OCI-LY3 (cell line): ENCODE data around the gene FZD7.

ENCODE experiments used
- H2AFZ ChIP-seq: fragments of 200-600, 300-600 bp; shearing (Covaris generic); 2 replicates; pipeline ENCODE4 v1.6.0; 2014; ENCODE audit warnings: antibody characterized with exemption, low read depth, low read length
- H3K27ac ChIP-seq: fragments of 200-600, 300-600 bp; sonication (generic); 2 replicates; pipeline ENCODE4 v1.5.1; 2014; ENCODE audit warnings: mild to moderate bottlenecking, low read length, moderate library complexity, mixed read lengths
- H3K27me3 ChIP-seq: fragments of 200-600, 300-600 bp; sonication (generic); 2 replicates; pipeline ENCODE4 v1.6.1; 2014; ENCODE audit warnings: low read depth, low read length, mixed read lengths
- H3K36me3 ChIP-seq: fragments of 200-600, 300-600 bp; sonication (generic); replicated peaks from 2 replicates; pipeline ENCODE3; 2014; ENCODE audit warnings: low read depth, low read length, mixed read lengths
- H3K4me1 ChIP-seq: fragments of 300-600, 200-600 bp; sonication (generic); 2 replicates; pipeline ENCODE4 v1.6.1; 2014; ENCODE audit warnings: low read length, mixed read lengths
- H3K4me2 ChIP-seq: fragments of 200-600, 300-600 bp; sonication (generic); 2 replicates; pipeline ENCODE4 v1.6.1; 2014; ENCODE audit warnings: low read length, mixed read lengths
- H3K4me3 ChIP-seq: fragments of 300-600, 200-600 bp; sonication (generic); 2 replicates; pipeline ENCODE4 v1.5.1; 2014; ENCODE audit warnings: antibody characterized with exemption, mild to moderate bottlenecking, low read length, moderate library complexity
- H3K79me2 ChIP-seq: fragments of 300-600, 200-600 bp; shearing (Covaris generic); 2 replicates; pipeline ENCODE4 v1.6.1; 2014; ENCODE audit warnings: mild to moderate bottlenecking, low read length, mixed read lengths
- H3K9ac ChIP-seq: fragments of 300-600, 200-600 bp; shearing (Covaris generic); 2 replicates; pipeline ENCODE4 v1.6.0; 2014; ENCODE audit warnings: mild to moderate bottlenecking, low read length, moderate library complexity
- H3K9me3 ChIP-seq: fragments of 200-600, 300-600 bp; shearing (Covaris generic); 2 replicates; pipeline ENCODE4 v1.6.1; 2014; ENCODE audit warnings: low read length, mixed read lengths; ENCODE audit not compliant: insufficient read depth
- H4K20me1 ChIP-seq: fragments of 200-600, 300-600 bp; sonication (generic); 2 replicates; pipeline ENCODE4 v1.6.1; 2016; ENCODE audit warnings: low read length, mixed read lengths; ENCODE audit not compliant: insufficient read depth
- EZH2phosphoT487 ChIP-seq: fragments of 200-600 bp; shearing (Covaris generic); IDR thresholded peaks from 2 replicates; pipeline ENCODE4 v1.6.1; 2018; ENCODE audit warnings: antibody characterized with exemption, mixed run types, low read depth
- TF ChIP-seq, protein P1 (sequence below): fragments of 200-600, 300-600 bp; sonication (generic); IDR thresholded peaks from 2 replicates; pipeline ENCODE4 v1.5.1; 2014; ENCODE audit warnings: antibody characterized with exemption, low read length, low read depth

FZD7 gene

GRCh38 chr2:202016579-202017227 lies 17.0 kb upstream of the FZD7 start:
- Histone ChIP-seq H3K4me3 (no peak overlapping the region), H3K27me3 (no peaks in the 10 kb centered on the region), H3K79me2 (no peaks in the 10 kb centered on the region), H2AFZ (no peak overlapping the region), H3K4me2 (no peak overlapping the region), H3K4me1 (no peaks in the 10 kb centered on the region), H3K9me3 (no peaks in the 10 kb centered on the region), H3K27ac (no peak overlapping the region), H4K20me1 (no peaks in the 10 kb centered on the region), H3K36me3 (no peaks in the 10 kb centered on the region), H3K9ac (no peak overlapping the region)
- TF ChIP-seq, protein P1, sequence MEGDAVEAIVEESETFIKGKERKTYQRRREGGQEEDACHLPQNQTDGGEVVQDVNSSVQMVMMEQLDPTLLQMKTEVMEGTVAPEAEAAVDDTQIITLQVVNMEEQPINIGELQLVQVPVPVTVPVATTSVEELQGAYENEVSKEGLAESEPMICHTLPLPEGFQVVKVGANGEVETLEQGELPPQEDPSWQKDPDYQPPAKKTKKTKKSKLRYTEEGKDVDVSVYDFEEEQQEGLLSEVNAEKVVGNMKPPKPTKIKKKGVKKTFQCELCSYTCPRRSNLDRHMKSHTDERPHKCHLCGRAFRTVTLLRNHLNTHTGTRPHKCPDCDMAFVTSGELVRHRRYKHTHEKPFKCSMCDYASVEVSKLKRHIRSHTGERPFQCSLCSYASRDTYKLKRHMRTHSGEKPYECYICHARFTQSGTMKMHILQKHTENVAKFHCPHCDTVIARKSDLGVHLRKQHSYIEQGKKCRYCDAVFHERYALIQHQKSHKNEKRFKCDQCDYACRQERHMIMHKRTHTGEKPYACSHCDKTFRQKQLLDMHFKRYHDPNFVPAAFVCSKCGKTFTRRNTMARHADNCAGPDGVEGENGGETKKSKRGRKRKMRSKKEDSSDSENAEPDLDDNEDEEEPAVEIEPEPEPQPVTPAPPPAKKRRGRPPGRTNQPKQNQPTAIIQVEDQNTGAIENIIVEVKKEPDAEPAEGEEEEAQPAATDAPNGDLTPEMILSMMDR, result no peak
- TF ChIP-seq EZH2phosphoT487, result no peak

DNA sequence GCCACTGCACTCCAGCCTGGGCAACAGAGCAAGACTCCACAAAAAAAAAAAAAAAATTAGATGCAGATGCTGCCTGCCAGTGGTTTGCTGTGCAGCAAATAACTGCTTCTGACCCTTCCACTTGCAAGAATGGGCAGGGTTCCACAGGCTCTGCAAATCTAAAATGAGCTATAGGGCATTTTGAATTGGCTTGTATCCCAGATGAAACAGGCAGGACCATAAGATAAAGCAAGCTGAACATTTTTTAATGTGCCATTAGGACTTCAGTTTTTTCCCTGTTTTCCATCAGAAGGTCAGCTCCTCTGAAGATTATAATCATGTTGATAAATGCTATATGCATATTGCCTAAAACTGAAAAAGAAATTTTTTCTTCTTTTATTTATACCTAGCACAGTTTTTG lies 15.7 kb upstream of the FZD7 start:
- no peak overlapping the region for H3K27ac ChIP-seq
- H3K27me3 ChIP-seq, result no peaks in the 10 kb centered on the region
- H3K4me3 ChIP-seq, result no peak overlapping the region
- H4K20me1 ChIP-seq, result no peaks in the 10 kb centered on the region
- H3K4me1 ChIP-seq, result no peaks in the 10 kb centered on the region
- no peak overlapping the region for H3K4me2 ChIP-seq
- H3K36me3 ChIP-seq, result no peaks in the 10 kb centered on the region
- no peaks in the 10 kb centered on the region for H3K79me2 ChIP-seq
- no peaks in the 10 kb centered on the region for H3K9me3 ChIP-seq
- H3K9ac ChIP-seq, result no peak overlapping the region
- no peak overlapping the region for H2AFZ ChIP-seq
- TF ChIP-seq, protein P1, result no peak

GRCh38 chr2:202018950-202019349 lies 14.7 kb upstream of the FZD7 start:
- no peak overlapping the region for H2AFZ ChIP-seq
- no peak overlapping the region for H3K4me2 ChIP-seq
- H4K20me1 ChIP-seq, result no peaks in the 10 kb centered on the region
- no peak overlapping the region for H3K4me3 ChIP-seq
- no peaks in the 10 kb centered on the region for H3K4me1 ChIP-seq
- TF ChIP-seq, protein P1, result no peak
- TF ChIP-seq EZH2phosphoT487, result no peak
- H3K9me3 ChIP-seq, result no peaks in the 10 kb centered on the region
- no peaks in the 10 kb centered on the region for H3K27me3 ChIP-seq
- no peaks in the 10 kb centered on the region for H3K36me3 ChIP-seq
- H3K27ac ChIP-seq, result no peak overlapping the region
- H3K79me2 ChIP-seq, result no peaks in the 10 kb centered on the region
- H3K9ac ChIP-seq, result no peak overlapping the region

DNA sequence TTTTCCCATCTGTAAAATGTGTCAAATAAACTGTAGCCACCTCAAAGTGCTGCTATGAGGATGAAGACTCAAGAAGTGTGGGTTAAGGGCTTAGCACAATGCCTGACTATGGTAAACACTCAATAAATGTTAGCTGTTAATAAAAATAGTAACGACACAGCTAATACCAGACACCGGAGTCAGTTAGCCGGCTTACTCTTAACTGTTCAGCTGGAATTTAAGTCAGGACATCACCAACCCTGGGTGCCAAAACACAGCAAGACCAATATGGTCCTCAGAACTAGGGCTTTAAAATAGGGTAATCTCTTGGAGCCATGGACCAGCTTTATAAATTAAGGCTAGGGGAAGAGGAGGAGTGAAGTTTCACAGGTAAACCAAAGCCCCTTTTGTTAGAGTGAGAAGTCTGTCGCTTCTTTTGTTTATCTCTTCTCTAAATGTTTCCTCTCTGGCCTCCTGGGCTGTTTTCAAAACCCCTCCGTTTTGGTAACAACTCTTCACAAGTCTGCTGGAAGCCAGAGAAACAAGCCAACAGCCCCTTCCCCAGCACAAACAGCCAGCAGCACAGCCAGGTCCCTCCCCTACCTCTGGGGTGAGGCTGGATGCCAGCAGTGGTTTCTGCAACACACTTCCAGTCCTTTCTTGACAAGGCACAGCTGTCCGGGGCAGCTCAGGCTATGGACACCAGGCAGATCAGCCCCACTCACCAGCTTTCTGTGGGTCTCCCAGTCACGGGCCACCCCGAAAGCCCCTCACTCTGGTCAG lies 13.8 kb upstream of the FZD7 start:
- Histone ChIP-seq H3K4me2 (no peak overlapping the region), H3K27ac (no peak overlapping the region), H3K27me3 (no peaks in the 10 kb centered on the region), H3K79me2 (no peaks in the 10 kb centered on the region), H3K4me1 (no peaks in the 10 kb centered on the region), H4K20me1 (no peaks in the 10 kb centered on the region), H2AFZ (no peak overlapping the region), H3K36me3 (no peaks in the 10 kb centered on the region), H3K4me3 (no peak overlapping the region), H3K9me3 (no peaks in the 10 kb centered on the region), H3K9ac (no peak overlapping the region)
- TF ChIP-seq EZH2phosphoT487, result no peak
- TF ChIP-seq, protein P1, result no peak
